K562 (cell line): ENCODE measurements around the gene MACROD2. TPM values are rescaled to one million over a fixed set of nuclear protein-coding genes. Genes with fewer than 3 reads are reported as not detected.

ENCODE experiments used
- NFRKB ChIP-seq: fragments of 450-650 bp; IDR thresholded peaks from 2 replicates; pipeline ENCODE4 v1.6.1; 2016; ENCODE audit warnings: low read depth
- RREB1 ChIP-seq: fragments of 250-450 bp; sonication (Bioruptor Pico); IDR thresholded peaks from 2 replicates; pipeline ENCODE4 v1.4.0; 2020
- ZKSCAN1 ChIP-seq: fragments of 150-350 bp; IDR thresholded peaks from 2 replicates; pipeline ENCODE4 v1.6.1; 2016; ENCODE audit warnings: low read depth, low read length
- polyA plus RNA-seq, 8 experiments: library from polyadenylated mRNA; depleted of rRNA in 4 of 8; stranded (reverse) in 5 of 8; unstranded in 3 of 8; fragments of >200 nt; fragmentation: Nextera tagmentation in 2 of 8; fragmentation: Illumina TruSeq in 1 of 8; extraction: Ambion mirVana in 2 of 8; extraction: Trizol in 1 of 8; gene quantifications; 2 replicates each; pipeline versions ENCODE4 v1.2.1 to v1.2.3, GENCODE V29; 2011 to 2014; ENCODE audit warnings: inconsistent platforms in 1 of 8, missing spikeins in 1 of 8
- total RNA-seq, 7 experiments: library from RNA; depleted of rRNA in 6 of 7; stranded (reverse); fragments of >200 nt in 6 of 7; fragmentation: Illumina TruSeq in 2 of 7; extraction: Trizol in 2 of 7; gene quantifications; 2 replicates each; pipeline versions ENCODE4 v1.2.1 to v1.2.3, GENCODE V29; 2011 to 2021; ENCODE audit warnings: low replicate concordance in 1 of 7

The MACROD2 gene
- total and polyA plus RNA-seq, 9 of the 15 experiments (the other 6 are each of a cell fraction or from before 2014, with no cell fraction given): not detected

GRCh38 chr20:14838663-14839628, 843.6 kb downstream of the MACROD2 start (continued):
- TF ChIP-seq ZKSCAN1: no peak
- TF ChIP-seq RREB1 (CRISPR knock-in tag): no peak
- no peak for TF ChIP-seq NFRKB
